ENCODE measurements around the gene TMCO1. TPM values are rescaled to one million over a fixed set of nuclear protein-coding genes. Genes with fewer than 3 reads are reported as not detected.
"Not testable (repeated sequence)": the region's sequence is repeated elsewhere in the genome, so short reads cannot be mapped to it uniquely, and the experiment has no call there.

Gene TMCO1
- total RNA-seq, 1 donor from 2014 or later, result 40.9 TPM

- DNase-seq, result peak; percentile 95
- intact Hi-C loops (cut with DNase I), result no loop called here
- peak; percentile 97 for ATAC-seq (ENCODE audit: poor library complexity)
Measured at GRCh38 chr1:165697881-165698760, 70.5 kb downstream of the TMCO1 start, which contains the start of gene ALDH9A1. Gene ALDH9A1, minus strand, starts transcription at chr1:165698562. Its CDS starts 4 bp downstream, at chr1:165698558.

- DNase-seq, result no peak
- intact Hi-C loops (cut with DNase I), result no loop called here
- ATAC-seq (ENCODE audit: poor library complexity), result no peak
Measured at GRCh38 chr1:165697491-165697880, 71.2 kb downstream of the TMCO1 start.

GRCh38 chr1:165696625-165697100 lies 72.0 kb downstream of the TMCO1 start:
- intact Hi-C loops (cut with DNase I), result no loop called here
- ATAC-seq (ENCODE audit: poor library complexity), result peak; percentile 47
- DNase-seq, result no peak

- intact Hi-C loops (cut with DNase I), result no loop called here
Measured at GRCh38 chr1:165695031-165695430, 73.6 kb downstream of the TMCO1 start.

GRCh38 chr1:165688046-165688445 lies 80.6 kb downstream of the TMCO1 start:
- intact Hi-C loops (cut with DNase I), result no loop called here
- no peak for DNase-seq
- ATAC-seq (ENCODE audit: poor library complexity), result no peak

More at GRCh38 chr1:165695031-165695430, 73.6 kb downstream of the TMCO1 start:
- ATAC-seq (ENCODE audit: poor library complexity), result no peak
- no peak for DNase-seq

- DNase-seq (no peak), ATAC-seq (ENCODE audit: poor library complexity) (no peak)
- intact Hi-C loops (cut with DNase I), result no loop called here
Measured at GRCh38 chr1:165686971-165687433, 81.7 kb downstream of the TMCO1 start.

- intact Hi-C loops (cut with DNase I), result no loop called here
- no peak for ATAC-seq (ENCODE audit: poor library complexity)
- DNase-seq, result no peak
Measured at GRCh38 chr1:165686121-165686970, 82.3 kb downstream of the TMCO1 start.

DNA sequence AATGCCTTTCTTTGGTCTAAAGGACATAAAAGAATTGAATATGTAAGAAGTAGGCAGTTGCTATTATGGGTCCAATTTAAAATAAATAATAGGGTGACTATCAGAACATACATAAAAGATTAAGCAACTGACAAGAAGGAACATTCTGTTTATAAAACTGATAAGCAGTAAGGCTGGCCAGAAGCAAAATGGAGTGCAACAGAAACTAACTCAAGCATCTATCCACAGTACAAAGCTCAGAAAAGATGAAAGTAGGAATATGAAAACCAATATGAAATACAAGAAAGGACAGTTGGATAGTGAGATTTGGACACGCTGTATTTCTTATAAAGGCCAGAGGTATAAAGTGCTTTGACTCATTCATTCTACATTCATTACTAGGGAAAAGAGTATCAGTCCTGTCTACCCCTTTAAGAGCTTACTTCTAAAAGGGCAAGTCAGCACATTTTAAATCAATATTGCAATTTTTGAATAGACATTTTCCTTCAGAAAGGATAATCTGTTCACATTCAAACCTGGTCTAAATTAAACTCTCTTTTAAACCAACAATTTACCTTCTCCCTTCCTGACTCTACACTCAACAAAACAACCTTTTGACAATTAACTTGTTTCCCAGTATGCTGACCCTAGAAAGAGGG lies 84.7 kb downstream of the TMCO1 start:
- DNase-seq (no peak), ATAC-seq (ENCODE audit: poor library complexity) (no peak)
- intact Hi-C loops (cut with DNase I), result no loop called here

DNA sequence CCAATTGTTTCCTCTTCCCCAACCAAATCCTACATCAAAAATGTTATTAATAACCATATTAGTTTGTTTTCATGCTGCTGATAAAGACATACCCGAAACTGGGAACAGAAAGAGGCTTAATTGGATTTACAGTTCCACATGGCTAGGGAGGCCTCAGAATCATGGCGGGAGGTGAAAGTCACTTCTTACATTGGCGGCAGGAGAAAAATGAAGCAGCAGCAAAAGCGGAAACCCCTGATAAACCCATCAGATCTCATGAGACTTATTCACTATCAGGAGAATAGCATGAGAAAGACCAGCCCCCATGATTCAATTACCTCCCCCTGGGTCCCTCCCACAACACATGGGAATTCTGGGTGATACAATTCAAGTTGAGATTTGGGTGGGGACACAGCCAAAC lies 87.9 kb downstream of the TMCO1 start:
- intact Hi-C loops (cut with DNase I); DNase-seq; ATAC-seq (ENCODE audit: poor library complexity): not testable (repeated sequence)

- ATAC-seq (ENCODE audit: poor library complexity) (no peak), DNase-seq (no peak)
- intact Hi-C loops (cut with DNase I), result no loop called here
Measured at GRCh38 chr1:165680303-165680702, 88.4 kb downstream of the TMCO1 start.

GRCh38 chr1:165679282-165680036 lies 89.2 kb downstream of the TMCO1 start:
- ATAC-seq (ENCODE audit: poor library complexity) (no peak), DNase-seq (no peak)
- intact Hi-C loops (cut with DNase I), result no loop called here

- ATAC-seq (ENCODE audit: poor library complexity) (no peak), DNase-seq (no peak)
- intact Hi-C loops (cut with DNase I), result no loop called here
Measured at GRCh38 chr1:165678509-165678908, 90.2 kb downstream of the TMCO1 start.

Other genes with a start within 250 kb of the TMCO1 start
- 0.38 TPM for gene LRRC52, start 224.9 kb downstream of the TMCO1 start, total RNA-seq
- 601 TPM for gene MGST3, start 137.6 kb downstream of the TMCO1 start, total RNA-seq
- 54.7 TPM for gene ALDH9A1, start 70.3 kb downstream of the TMCO1 start, total RNA-seq
- gene UCK2, start 58.7 kb upstream of the TMCO1 start, total RNA-seq, result 6.2 TPM

Measured in Right ventricle myocardium superior (tissue), 1 donor.